ENCODE results near the gene MMP8. TPM values are rescaled to one million over a fixed set of nuclear protein-coding genes. Genes with fewer than 3 reads are reported as not detected.

MMP8 gene
- total RNA-seq, 2 experiments from 2014 or later: not detected

- intact Hi-C loops (cut with micrococcal nuclease; ENCODE audit: unreplicated experiment): no loop called here
- CTCF ChIA-PET (ENCODE audit: unreplicated experiment): no interaction called here
- H3K27ac ChIP-seq (ENCODE audit: low read depth, low read length, poor library complexity, severe bottlenecking): no peak overlapping the region
Measured at GRCh38 chr11:102729849-102730815, 5.4 kb upstream of the MMP8 start.

GRCh38 chr11:102727890-102728289 is 3.1 kb upstream of the MMP8 start:
- Histone ChIP-seq H4K20me1 (ENCODE audit: insufficient read depth, low read length) (no peaks in the 10 kb centered on the region), H3K79me2 (ENCODE audit: insufficient read depth, low read depth, low read length) (no peaks in the 10 kb centered on the region), H3K36me3 (ENCODE audit: insufficient read depth, low read length) (no peaks in the 10 kb centered on the region), H3K27ac (ENCODE audit: low read depth, low read length, poor library complexity, severe bottlenecking) (no peak overlapping the region), H3K4me2 (ENCODE audit: low read length) (no peak overlapping the region), H2AFZ (ENCODE audit: low read length) (no peak overlapping the region), H3K9me3 (ENCODE audit: low read length) (no peaks in the 10 kb centered on the region), H3K9me2 (ENCODE audit: insufficient read depth, low read length) (no peaks in the 10 kb centered on the region), H3K4me3 (ENCODE audit: low read depth, low read length, poor library complexity, severe bottlenecking) (no peak overlapping the region), H3K4me1 (ENCODE audit: insufficient read depth, low read length, poor library complexity, severe bottlenecking) (no peaks in the 10 kb centered on the region)
- TF ChIP-seq CTCF (conservative IDR thresholded peaks at IDR 0.05; ENCODE audit: low read length): no peak
- TF ChIP-seq EZH2phosphoT487 (IDR thresholded peaks at IDR 0.05; ENCODE audit: borderline replicate concordance, low read depth, low read length): no peak
- no peak for DNase-seq (ENCODE audit: low spot score)
- intact Hi-C loops (cut with micrococcal nuclease; ENCODE audit: unreplicated experiment): no loop called here
- ChIA-PET CTCF (ENCODE audit: unreplicated experiment) (no interaction called here), POLR2A (interaction anchor here (0.6 kb wide), 1 partner anchor 384 kb away, joined by 3 read pairs; no protein-coding TSS in a partner anchor)
- BruUV-seq (replicated peaks): no TSS peak

More at GRCh38 chr11:102729849-102730815, 5.4 kb upstream of the MMP8 start:
- DNase-seq (ENCODE audit: low spot score): no peak
- H3K79me2 ChIP-seq (ENCODE audit: insufficient read depth, low read depth, low read length): no peaks in the 10 kb centered on the region
- H4K20me1 ChIP-seq (ENCODE audit: insufficient read depth, low read length): no peaks in the 10 kb centered on the region
- POLR2A ChIA-PET: no interaction called here
- H3K9me2 ChIP-seq (ENCODE audit: insufficient read depth, low read length): no peaks in the 10 kb centered on the region
- BruUV-seq (replicated peaks): no TSS peak
- H3K4me1 ChIP-seq (ENCODE audit: insufficient read depth, low read length, poor library complexity, severe bottlenecking): no peaks in the 10 kb centered on the region
- TF ChIP-seq CTCF (conservative IDR thresholded peaks at IDR 0.05; ENCODE audit: low read length) (no peak), EZH2phosphoT487 (IDR thresholded peaks at IDR 0.05; ENCODE audit: borderline replicate concordance, low read depth, low read length) (no peak)
- H2AFZ ChIP-seq (ENCODE audit: low read length): no peak overlapping the region
- no peaks in the 10 kb centered on the region for H3K36me3 ChIP-seq (ENCODE audit: insufficient read depth, low read length)
- no peaks in the 10 kb centered on the region for H3K9me3 ChIP-seq (ENCODE audit: low read length)
- no peak overlapping the region for H3K4me3 ChIP-seq (ENCODE audit: low read depth, low read length, poor library complexity, severe bottlenecking)
- H3K4me2 ChIP-seq (ENCODE audit: low read length): no peak overlapping the region

GRCh38 chr11:102722821-102723220 is 1.9 kb downstream of the MMP8 start:
- no TSS peak for BruUV-seq (replicated peaks)
- Histone ChIP-seq H2AFZ (ENCODE audit: low read length) (no peak overlapping the region), H3K36me3 (ENCODE audit: insufficient read depth, low read length) (no peaks in the 10 kb centered on the region), H3K4me3 (ENCODE audit: low read depth, low read length, poor library complexity, severe bottlenecking) (no peak overlapping the region), H3K79me2 (ENCODE audit: insufficient read depth, low read depth, low read length) (no peaks in the 10 kb centered on the region), H3K9me2 (ENCODE audit: insufficient read depth, low read length) (no peaks in the 10 kb centered on the region), H3K27ac (ENCODE audit: low read depth, low read length, poor library complexity, severe bottlenecking) (no peak overlapping the region), H3K4me1 (ENCODE audit: insufficient read depth, low read length, poor library complexity, severe bottlenecking) (no peaks in the 10 kb centered on the region), H3K9me3 (ENCODE audit: low read length) (no peaks in the 10 kb centered on the region), H4K20me1 (ENCODE audit: insufficient read depth, low read length) (no peaks in the 10 kb centered on the region), H3K4me2 (ENCODE audit: low read length) (no peak overlapping the region)
- POLR2A ChIA-PET: no interaction called here
- CTCF ChIA-PET (ENCODE audit: unreplicated experiment): no interaction called here
- TF ChIP-seq CTCF (conservative IDR thresholded peaks at IDR 0.05; ENCODE audit: low read length): no peak
- no peak for DNase-seq (ENCODE audit: low spot score)
- intact Hi-C loops (cut with micrococcal nuclease; ENCODE audit: unreplicated experiment): no loop called here

All from OCI-LY7 (cell line).